NCI-H82 (cell line): Measurements from ENCODE around the gene TMC7.
A peak's percentile ranks its signal among the peaks of the same experiment; 100 is the strongest.
"Not testable (repeated sequence)": the region's sequence is repeated elsewhere in the genome, so short reads cannot be mapped to it uniquely, and the experiment has no call there.

ENCODE experiments used
- DNase-seq: peaks from one replicate; lab custom pipeline; 2025; lab: John Stamatoyannopoulos, UW

The TMC7 gene

GRCh38 chr16:18979936-18980335, 3.8 kb upstream of the TMC7 start:
- DNase-seq: no peak

- DNase-seq: peak; percentile 35
Measured at GRCh38 chr16:18984435-18985005, 786 bp downstream of the TMC7 start.

- not testable (repeated sequence) for DNase-seq
Measured at GRCh38 chr16:18985256-18985655, 1.5 kb downstream of the TMC7 start.

- DNase-seq: not testable (repeated sequence)
Measured at GRCh38 chr16:18991731-18992130, 8.0 kb downstream of the TMC7 start.

- DNase-seq: not testable (repeated sequence)
Measured at GRCh38 chr16:18993531-18993930, 9.8 kb downstream of the TMC7 start.

- not testable (repeated sequence) for DNase-seq
Measured at GRCh38 chr16:18994181-18994580, 10.4 kb downstream of the TMC7 start.

GRCh38 chr16:18995406-18995805, 11.7 kb downstream of the TMC7 start:
- not testable (repeated sequence) for DNase-seq

- not testable (repeated sequence) for DNase-seq
Measured at GRCh38 chr16:18996536-18996935, 12.8 kb downstream of the TMC7 start.

- DNase-seq: not testable (repeated sequence)
Measured at GRCh38 chr16:18997001-18997400, 13.3 kb downstream of the TMC7 start.

- DNase-seq: no peak
Measured at GRCh38 chr16:18999045-18999393, 15.3 kb downstream of the TMC7 start.

GRCh38 chr16:19001788-19002187, 18.1 kb downstream of the TMC7 start:
- DNase-seq: no peak

GRCh38 chr16:19003935-19004334, 20.2 kb downstream of the TMC7 start:
- peak; percentile 45 for DNase-seq

- DNase-seq: no peak
Measured at GRCh38 chr16:19005561-19006445, 22.1 kb downstream of the TMC7 start.

- no peak for DNase-seq
Measured at GRCh38 chr16:19006446-19007315, 22.9 kb downstream of the TMC7 start.

- no peak for DNase-seq
Measured at GRCh38 chr16:19008245-19009169, 24.8 kb downstream of the TMC7 start.

GRCh38 chr16:19011169-19011731, 27.5 kb downstream of the TMC7 start:
- peak; percentile 41 for DNase-seq

GRCh38 chr16:19014461-19014860, 30.7 kb downstream of the TMC7 start:
- peak; percentile 19 for DNase-seq

- DNase-seq: no peak
Measured at GRCh38 chr16:19017179-19017578, 33.4 kb downstream of the TMC7 start.

- no peak for DNase-seq
Measured at GRCh38 chr16:19020689-19021088, 37.0 kb downstream of the TMC7 start.

- DNase-seq: no peak
Measured at GRCh38 chr16:19021747-19022146, 38.0 kb downstream of the TMC7 start.

- DNase-seq: no peak
Measured at GRCh38 chr16:19027416-19027815, 43.7 kb downstream of the TMC7 start.
